NCI-H1092 treated with DMSO at 0.1 percent for 48 hours (cell line): ENCODE measurements around the gene FAHD2A.
"Not testable (repeated sequence)": the region's sequence is repeated elsewhere in the genome, so short reads cannot be mapped to it uniquely, and the experiment has no call there.

Experiments
- DNase-seq: peaks from one replicate; lab custom pipeline; 2025; lab: John Stamatoyannopoulos, UW

FAHD2A gene

GRCh38 chr2:95390881-95391321 lies 11.6 kb upstream of the FAHD2A start:
- no peak for DNase-seq

DNA sequence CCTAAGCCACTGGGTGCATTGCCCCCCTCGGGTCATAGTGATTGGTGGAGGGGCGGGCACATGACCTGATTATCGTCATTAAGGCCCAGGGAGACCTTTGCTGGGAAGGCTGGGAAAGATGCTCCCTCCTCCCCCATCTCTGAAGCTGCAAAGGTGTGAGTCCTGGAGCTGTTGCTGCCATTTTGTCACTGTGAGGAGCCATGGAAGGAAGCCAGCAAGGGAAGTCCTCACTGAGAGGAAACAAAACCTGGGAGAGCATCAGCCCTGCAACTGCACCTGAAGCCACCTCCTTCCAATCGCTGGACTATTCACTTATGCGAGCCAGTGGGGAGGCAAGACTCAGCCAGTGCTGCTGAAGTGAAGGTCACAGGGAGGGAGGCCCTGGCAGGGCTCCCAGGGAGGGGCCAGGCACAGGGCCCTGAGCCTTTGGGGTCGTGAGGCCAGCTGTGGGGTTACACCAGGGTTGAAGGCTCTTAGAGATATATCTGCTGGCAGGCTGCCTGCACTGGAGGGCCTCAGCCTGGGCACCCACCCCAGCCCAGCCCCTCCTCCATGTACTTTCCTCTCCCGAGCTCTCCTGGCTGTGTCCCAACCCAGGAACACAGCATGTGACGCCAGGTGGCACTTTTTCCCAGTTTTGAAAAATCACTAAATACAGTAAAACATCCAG lies 10.7 kb upstream of the FAHD2A start:
- peak; percentile 43 for DNase-seq

GRCh38 chr2:95392320-95392719 lies 10.2 kb upstream of the FAHD2A start:
- no peak for DNase-seq

DNA sequence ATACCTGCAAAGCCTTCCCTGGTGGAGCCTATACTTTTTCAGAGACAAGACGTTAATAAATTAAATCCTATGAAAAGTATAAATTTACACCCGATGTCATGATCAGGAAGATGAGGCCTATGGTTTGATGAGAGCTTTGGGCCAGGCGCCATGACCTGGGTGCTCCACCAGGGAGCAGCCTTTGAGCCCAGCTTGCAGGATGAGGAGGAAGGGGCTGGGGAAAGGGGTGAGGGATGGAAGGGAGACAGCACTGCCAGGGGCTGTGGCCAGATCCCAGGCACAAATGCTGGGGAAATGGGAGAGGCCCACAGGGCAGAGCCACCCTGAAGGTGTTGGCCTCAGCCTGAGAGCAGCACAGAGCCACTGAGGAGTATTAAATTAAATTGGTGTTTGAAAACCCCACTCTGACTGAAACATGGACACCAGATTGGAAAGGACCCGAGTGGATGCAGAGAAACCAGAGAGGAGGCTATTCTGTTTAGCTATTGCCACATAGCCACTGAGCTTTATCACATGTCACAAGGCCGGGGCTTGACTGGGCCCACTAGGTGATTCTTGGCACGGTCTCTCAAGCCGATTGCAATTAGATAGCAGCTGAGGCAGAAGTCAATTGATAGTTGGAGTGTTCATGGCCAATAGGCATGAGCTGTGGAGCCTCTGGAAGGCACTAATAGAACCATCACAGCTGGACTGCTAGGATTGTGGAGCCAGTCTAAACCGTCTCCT lies 9.6 kb upstream of the FAHD2A start:
- DNase-seq, result peak; percentile 17

GRCh38 chr2:95393901-95394300 lies 8.6 kb upstream of the FAHD2A start:
- no peak for DNase-seq

DNA sequence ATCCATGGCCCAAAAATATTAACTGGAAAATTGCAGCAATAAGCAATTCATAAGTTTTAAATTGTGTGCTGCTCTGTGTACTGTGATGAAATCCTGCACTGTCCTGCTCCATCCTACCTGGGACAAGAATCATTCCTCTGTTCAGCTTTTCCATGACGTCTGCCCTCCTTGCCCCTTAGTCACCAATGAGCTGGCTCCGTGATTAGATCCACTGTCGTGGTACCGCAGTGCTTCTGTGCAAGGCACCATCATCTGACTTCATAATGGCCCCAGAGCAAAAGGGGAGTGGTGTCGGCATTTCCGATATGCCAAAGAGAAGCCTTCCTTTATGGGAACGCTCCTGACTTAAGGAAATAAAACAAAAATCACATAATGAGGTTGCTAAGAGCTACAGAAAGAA lies 3.4 kb upstream of the FAHD2A start:
- no peak for DNase-seq

DNA sequence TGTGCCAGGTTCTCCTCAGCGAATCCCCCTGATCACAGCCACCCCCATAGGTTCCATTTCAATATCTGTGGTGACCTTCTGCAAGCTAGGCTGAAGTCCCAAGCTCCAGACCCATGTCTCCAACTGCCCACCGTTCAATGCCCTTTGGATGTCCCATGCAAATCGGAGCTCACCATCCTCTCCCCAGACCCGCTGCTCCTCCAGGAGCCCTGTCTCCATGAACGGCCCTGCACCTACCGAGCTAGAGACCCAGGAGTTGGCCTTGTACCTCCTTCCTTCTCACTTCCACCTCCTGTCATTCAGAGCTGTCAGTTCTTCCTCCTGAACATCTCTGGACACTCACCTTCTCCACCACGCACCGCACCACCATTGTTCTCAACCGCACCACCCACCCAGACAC lies 1.0 kb upstream of the FAHD2A start:
- no peak for DNase-seq

DNA sequence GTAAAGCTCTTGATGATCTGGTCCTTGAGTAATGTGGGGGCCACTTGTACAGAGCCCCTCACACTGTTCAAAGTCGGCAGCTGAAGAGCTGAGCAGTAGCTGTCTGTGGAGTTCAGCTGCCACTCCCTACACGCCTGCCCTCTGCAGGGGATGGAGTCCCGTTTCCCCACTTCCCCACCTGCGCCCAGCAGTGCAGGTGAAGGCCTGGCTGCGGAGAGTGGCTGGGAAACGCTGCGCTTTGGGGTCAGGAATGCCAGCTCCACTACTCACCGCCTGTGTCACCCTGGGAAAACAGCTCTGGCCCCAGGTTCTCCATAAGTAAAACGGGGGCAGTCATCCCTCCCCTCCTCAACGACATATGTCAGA lies 521 bp upstream of the FAHD2A start:
- DNase-seq, result not testable (repeated sequence)

- DNase-seq, result peak; percentile 34
Measured at GRCh38 chr2:95403204-95403721, 755 bp downstream of the FAHD2A start.

GRCh38 chr2:95403824-95404223 lies 1.3 kb downstream of the FAHD2A start:
- DNase-seq, result not testable (repeated sequence)

DNA sequence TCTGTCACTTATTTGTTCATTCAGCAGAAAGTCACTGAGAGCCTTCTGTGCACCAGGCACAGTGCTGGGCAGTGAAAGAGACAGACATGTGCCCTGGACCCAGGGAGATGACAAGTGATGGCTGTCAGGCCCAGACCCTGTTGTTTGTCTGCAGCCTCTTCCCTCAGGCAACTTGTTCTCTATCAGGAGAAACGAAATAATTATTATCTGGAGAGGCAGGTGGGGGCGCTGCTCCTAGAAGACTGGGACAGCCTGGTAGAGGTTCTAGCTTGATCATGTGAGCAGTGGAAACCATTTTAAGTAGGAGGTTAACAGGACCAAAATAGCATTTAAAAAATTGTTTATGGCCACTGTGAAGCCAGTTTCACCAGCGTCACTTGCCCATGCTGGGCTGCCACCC lies 2.2 kb downstream of the FAHD2A start:
- DNase-seq, result not testable (repeated sequence)

GRCh38 chr2:95411239-95411638 lies 8.7 kb downstream of the FAHD2A start:
- DNase-seq, result not testable (repeated sequence)

DNA sequence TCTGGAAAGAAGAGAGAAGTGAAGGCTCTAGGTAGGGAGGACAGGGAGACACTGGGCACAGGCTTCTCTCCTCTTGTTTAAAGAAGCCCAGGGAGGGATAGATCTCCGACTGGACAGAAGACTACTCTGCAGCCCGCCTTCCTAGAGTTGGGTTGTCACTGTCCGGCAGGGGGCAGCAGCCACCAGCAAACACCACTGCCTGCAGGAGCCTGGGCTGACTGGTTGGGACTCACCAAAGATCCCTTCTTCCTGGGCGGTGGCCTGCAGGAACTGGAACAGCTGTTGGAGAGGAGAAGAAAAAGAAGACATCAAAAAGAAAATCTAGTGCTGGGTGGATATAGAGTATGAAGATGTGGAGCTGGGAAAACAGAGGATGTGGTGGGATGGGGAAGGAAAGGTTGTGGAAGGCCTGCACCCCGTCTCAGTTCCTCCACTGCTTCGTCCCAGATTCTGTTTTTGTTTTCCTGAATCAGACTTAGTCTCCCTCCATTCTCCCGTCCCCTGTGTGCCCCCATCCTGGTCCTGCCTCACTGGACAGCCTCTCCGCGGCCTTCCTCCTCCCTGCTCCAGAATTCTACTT lies 11.6 kb downstream of the FAHD2A start:
- peak; percentile 19 for DNase-seq

DNA sequence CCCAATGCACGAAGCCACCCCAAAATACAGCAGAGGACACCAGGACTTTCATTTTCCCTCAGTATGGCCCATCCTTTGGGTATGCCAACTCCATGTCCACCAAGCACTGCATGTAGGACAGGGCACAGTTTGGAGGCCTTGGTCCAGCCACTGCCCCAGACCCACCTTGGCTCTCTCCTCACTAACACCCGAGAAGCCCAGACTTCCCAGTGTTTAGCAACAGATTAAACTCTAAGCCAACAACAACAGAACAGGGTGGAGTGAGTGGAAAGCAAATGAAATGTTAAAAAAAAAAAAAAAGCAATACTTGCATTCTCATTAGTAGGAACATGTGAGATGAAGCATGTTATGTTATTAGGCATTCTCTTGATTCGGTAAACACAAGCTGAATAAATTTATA lies 12.6 kb downstream of the FAHD2A start:
- DNase-seq, result not testable (repeated sequence)

GRCh38 chr2:95415561-95415960 lies 13.1 kb downstream of the FAHD2A start:
- DNase-seq, result not testable (repeated sequence)

DNA sequence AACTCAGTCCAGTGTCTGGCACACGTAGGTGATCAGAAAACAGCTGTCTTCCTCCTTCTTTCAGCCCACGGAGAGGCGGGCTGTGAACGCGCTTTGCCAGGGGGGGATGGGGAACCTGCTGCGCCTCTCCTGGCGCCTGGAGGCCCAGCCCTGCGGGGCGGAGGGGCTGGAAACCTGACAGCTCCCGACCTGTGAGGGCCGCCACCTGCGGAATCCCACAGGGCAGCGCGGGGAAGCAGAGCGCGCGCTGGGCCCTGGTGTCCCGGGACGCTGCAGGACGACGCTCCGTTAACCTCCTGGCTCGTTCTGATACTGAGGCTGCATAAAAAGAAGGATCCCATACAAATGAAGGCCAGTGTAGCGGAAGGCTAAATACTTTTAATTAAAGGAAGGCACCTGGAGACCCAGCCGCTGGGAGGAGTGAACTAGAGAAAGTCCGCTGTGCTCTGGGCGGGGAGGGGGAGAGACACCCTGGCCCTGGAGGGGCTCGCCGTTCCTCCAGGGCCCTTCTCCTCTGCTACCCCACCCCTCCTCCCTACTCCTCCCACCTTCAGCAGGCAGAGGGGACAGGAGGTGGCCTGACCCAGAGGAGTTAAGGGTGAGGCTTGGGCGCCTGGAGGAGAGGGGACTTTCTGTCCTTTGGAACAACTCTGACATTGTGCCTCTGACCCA lies 24.8 kb downstream of the FAHD2A start:
- not testable (repeated sequence) for DNase-seq

GRCh38 chr2:95429748-95430467 lies 27.4 kb downstream of the FAHD2A start:
- DNase-seq, result not testable (repeated sequence)

- not testable (repeated sequence) for DNase-seq
Measured at GRCh38 chr2:95433373-95433772, 30.9 kb downstream of the FAHD2A start.

DNA sequence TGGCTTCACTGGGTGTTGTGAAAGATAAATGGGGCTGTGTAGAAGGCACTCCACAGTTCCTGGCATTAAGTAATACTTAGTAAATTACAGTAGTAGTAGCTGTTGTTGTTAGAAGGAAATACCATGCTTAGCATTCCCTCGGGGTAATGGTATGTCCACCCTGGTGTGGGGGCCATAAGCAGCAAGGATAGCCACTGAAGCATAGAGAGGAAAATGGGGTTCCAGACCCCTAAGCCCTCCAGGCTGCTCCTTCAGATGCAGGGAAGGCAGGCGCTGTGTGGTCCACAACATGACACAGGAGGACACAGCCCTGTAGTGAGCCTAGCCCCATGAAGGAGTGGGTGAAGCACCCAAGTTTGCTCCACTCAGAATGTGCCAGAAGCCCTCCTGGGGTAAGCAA lies 31.5 kb downstream of the FAHD2A start:
- not testable (repeated sequence) for DNase-seq

GRCh38 chr2:95434507-95435076 lies 32.1 kb downstream of the FAHD2A start:
- not testable (repeated sequence) for DNase-seq

- DNase-seq, result not testable (repeated sequence)
Measured at GRCh38 chr2:95435162-95435871, 32.8 kb downstream of the FAHD2A start.
